Measurements from ENCODE around the gene ACBD7.

- TF ChIP-seq, protein P1, sequence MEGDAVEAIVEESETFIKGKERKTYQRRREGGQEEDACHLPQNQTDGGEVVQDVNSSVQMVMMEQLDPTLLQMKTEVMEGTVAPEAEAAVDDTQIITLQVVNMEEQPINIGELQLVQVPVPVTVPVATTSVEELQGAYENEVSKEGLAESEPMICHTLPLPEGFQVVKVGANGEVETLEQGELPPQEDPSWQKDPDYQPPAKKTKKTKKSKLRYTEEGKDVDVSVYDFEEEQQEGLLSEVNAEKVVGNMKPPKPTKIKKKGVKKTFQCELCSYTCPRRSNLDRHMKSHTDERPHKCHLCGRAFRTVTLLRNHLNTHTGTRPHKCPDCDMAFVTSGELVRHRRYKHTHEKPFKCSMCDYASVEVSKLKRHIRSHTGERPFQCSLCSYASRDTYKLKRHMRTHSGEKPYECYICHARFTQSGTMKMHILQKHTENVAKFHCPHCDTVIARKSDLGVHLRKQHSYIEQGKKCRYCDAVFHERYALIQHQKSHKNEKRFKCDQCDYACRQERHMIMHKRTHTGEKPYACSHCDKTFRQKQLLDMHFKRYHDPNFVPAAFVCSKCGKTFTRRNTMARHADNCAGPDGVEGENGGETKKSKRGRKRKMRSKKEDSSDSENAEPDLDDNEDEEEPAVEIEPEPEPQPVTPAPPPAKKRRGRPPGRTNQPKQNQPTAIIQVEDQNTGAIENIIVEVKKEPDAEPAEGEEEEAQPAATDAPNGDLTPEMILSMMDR (IDR thresholded peaks at IDR 0.05): no peak
- TF ChIP-seq POLR2A (IDR thresholded peaks at IDR 0.05): no peak
- no peak for TF ChIP-seq POLR2AphosphoS5 (IDR thresholded peaks at IDR 0.05; ENCODE audit: insufficient read depth in 1 of 2, low read depth in 1 of 2)
Observed at GRCh38 chr10:15072358-15072757, 16.2 kb downstream of the ACBD7 start.

All from vagina (tissue), 2 donors.